Brain microvascular endothelial cell (primary cell): ENCODE data around the gene TMEM62.

Source experiments
- DNase-seq: peaks from one replicate; pipeline ENCODE4 v3.0.0-alpha.2; 2020
- H3K27ac ChIP-seq: fragments of 250-450 bp; sonication (Bioruptor Pico); 2 replicates; pipeline ENCODE4 v1.5.1; 2020; ENCODE audit warnings: mild to moderate bottlenecking, moderate library complexity
- H3K27me3 ChIP-seq: fragments of 250-450 bp; sonication (Bioruptor Pico); replicated peaks from 2 replicates; pipeline ENCODE4 v1.5.1; 2020; ENCODE audit warnings: mild to moderate bottlenecking
- H3K36me3 ChIP-seq: fragments of 250-450 bp; sonication (Bioruptor Pico); replicated peaks from 2 replicates; pipeline ENCODE4 v1.5.1; 2020; ENCODE audit warnings: mild to moderate bottlenecking
- H3K4me3 ChIP-seq: 2 replicates; pipeline ENCODE4 v1.5.1; 2011; ENCODE audit warnings: low read depth, mild to moderate bottlenecking, control low read depth, low read length, moderate library complexity
- CTCF ChIP-seq: IDR thresholded peaks from 2 replicates; pipeline ENCODE4 v1.5.1; 2011; ENCODE audit warnings: low read depth, mild to moderate bottlenecking, moderate library complexity, low read length, control low read depth, inconsistent platforms; ENCODE audit errors: missing control alignments
- in situ Hi-C: cut with HindIII; loops from 2 replicates; pipeline ENCODE4 v1.10.0; 2017; ENCODE audit warnings: low sequenced_read_pairs, low pct_ligation_motif_present

Gene TMEM62

GRCh38 chr15:43232289-43232874, 99.0 kb downstream of the TMEM62 start:
- DNase-seq = no peak
- Histone ChIP-seq H3K36me3 (no peaks in the 10 kb centered on the region), H3K27me3 (peaks cover 16% of the 10 kb centered on the region), H3K4me3 (no peak overlapping the region), H3K27ac (no peak overlapping the region)
- in situ Hi-C loops = no loop called here
- no peak for TF ChIP-seq CTCF
